Measurements from ENCODE around the gene MAPK8IP1. TPM values are rescaled to one million over a fixed set of nuclear protein-coding genes. Genes with fewer than 3 reads are reported as not detected.

Gene MAPK8IP1
- total RNA-seq, 2 experiments from 2014 or later = 0.56 to 0.64 TPM

- no peak for DNase-seq
- peaks cover 3% of the 10 kb centered on the region for H3K36me3 Mint-ChIP-seq (ENCODE audit: low read depth)
- H3K27me3 Mint-ChIP-seq = no peaks in the 10 kb centered on the region
- H3K27ac Mint-ChIP-seq = no peak overlapping the region
- H3K4me3 Mint-ChIP-seq = no peak overlapping the region
- H3K9me3 Mint-ChIP-seq = no peaks in the 10 kb centered on the region
- peaks cover 23% of the 10 kb centered on the region for H3K4me1 Mint-ChIP-seq
- POLR2A ChIA-PET = no interaction called here
- CTCF ChIA-PET = no interaction called here
Measured at GRCh38 chr11:45852018-45852711, 33.3 kb upstream of the MAPK8IP1 start.

DNA sequence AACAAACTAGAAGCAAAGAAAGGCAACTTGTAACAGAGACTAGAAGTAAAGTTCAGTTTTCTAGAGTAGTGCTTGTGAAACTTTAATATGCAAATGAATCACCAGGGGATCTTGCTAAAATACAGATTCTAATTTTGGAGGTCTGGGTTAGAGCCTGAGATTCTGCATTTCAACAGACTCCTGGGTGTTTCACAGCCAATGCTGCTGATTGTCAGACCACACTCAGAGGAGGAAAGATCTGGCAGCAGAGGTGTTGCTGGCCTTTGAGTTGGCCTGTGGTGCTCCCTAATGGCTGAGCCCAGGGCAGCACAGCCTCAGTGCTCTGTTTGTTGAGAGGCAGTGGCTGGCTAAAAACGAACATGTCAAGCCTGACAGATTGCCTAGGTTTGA, 32.7 kb upstream of the MAPK8IP1 start:
- ChIA-PET CTCF (no interaction called here), POLR2A (no interaction called here)
- H3K27ac Mint-ChIP-seq = no peak overlapping the region
- H3K4me3 Mint-ChIP-seq = no peak overlapping the region
- no peaks in the 10 kb centered on the region for H3K27me3 Mint-ChIP-seq
- no peak for DNase-seq
- H3K36me3 Mint-ChIP-seq (ENCODE audit: low read depth) = peaks cover 3% of the 10 kb centered on the region
- H3K9me3 Mint-ChIP-seq = no peaks in the 10 kb centered on the region
- peaks cover 23% of the 10 kb centered on the region for H3K4me1 Mint-ChIP-seq

DNA sequence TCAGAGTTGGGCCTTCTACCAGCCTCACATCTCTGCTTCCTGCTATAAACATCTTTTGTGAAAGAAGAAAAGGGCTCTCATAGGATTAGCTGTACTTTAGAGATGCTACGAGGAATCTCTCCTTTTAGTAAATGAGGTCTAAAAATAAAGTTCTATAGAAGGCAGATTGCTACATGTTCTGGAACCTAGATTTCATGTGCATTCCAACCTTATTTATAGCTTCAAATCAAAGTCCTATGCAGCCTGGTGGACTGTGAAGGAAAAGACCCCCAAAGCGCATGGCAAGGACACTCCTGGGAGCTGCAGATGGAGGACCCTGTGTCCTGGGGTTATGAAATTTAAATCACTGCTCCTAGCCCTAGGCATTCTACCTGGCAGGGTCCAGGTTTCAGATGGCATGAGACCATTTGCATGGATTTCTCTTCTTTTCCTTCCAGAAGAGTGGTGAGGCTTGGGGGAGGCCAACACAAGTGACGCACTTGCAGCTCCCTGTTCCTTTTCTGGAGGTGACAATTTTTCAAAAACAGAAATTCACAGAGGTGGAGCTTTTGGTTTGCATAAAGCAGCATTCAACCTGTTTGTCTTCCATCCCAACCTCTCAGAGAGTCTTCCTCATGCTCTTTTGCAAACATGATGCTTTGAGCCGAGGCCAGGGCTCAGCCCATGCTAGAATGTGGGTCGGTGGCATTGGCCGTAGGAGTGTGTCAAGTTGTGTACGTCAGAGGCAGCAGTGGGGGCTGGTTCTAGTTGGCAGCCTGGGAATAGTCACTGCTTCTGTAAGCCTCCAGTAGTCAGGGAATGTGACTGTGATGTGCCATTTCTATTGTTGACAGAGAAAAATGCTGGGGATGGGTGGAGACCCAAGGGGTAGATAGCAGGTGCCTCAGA, 31.9 kb upstream of the MAPK8IP1 start:
- peak overlapping the region; percentile 37 for H3K27ac Mint-ChIP-seq
- H3K36me3 Mint-ChIP-seq (ENCODE audit: low read depth) = peaks cover 6% of the 10 kb centered on the region
- ChIA-PET CTCF (no interaction called here), POLR2A (no interaction called here)
- DNase-seq = no peak
- no peaks in the 10 kb centered on the region for H3K9me3 Mint-ChIP-seq
- no peak overlapping the region for H3K4me3 Mint-ChIP-seq
- peaks cover 16% of the 10 kb centered on the region for H3K4me1 Mint-ChIP-seq
- H3K27me3 Mint-ChIP-seq = no peaks in the 10 kb centered on the region

- CTCF ChIA-PET = no interaction called here
- H3K27me3 Mint-ChIP-seq = no peaks in the 10 kb centered on the region
- DNase-seq = no peak
- peaks cover 8% of the 10 kb centered on the region for H3K36me3 Mint-ChIP-seq (ENCODE audit: low read depth)
- no peak overlapping the region for H3K4me3 Mint-ChIP-seq
- H3K9me3 Mint-ChIP-seq = no peaks in the 10 kb centered on the region
- H3K4me1 Mint-ChIP-seq = peaks cover 5% of the 10 kb centered on the region
- no peak overlapping the region for H3K27ac Mint-ChIP-seq
- POLR2A ChIA-PET = no interaction called here
Measured at GRCh38 chr11:45855308-45855707, 30.1 kb upstream of the MAPK8IP1 start.

DNA sequence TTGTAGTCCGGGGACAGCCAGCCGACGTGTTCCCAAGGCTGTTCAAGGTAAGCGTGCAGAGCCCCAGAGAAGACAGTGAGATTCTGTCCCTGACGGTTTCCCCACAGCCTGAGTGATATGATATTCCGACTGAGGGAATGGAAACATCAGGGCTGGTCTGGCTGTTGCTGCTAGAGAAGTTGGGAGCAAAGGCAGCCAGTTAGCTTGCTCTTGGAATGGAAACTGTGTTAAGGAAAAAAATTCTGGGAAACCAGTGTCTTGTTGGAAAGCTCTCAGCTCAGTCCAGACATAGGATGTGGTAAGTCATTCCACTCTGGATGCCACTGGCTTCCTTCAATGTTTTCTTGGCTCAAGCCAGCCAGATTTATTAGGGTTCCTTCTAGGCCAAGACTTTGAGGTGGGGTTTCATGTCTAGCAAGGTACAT, 29.4 kb upstream of the MAPK8IP1 start:
- CTCF ChIA-PET = no interaction called here
- no peak for DNase-seq
- H3K27ac Mint-ChIP-seq = no peak overlapping the region
- H3K27me3 Mint-ChIP-seq = no peaks in the 10 kb centered on the region
- POLR2A ChIA-PET = interaction anchor here (0.6 kb wide), 1 partner anchor 62 kb away, joined by 3 read pairs; the partner anchor contains the start of gene PEX16
- peaks cover under 1% of the 10 kb centered on the region for H3K4me1 Mint-ChIP-seq
- no peak overlapping the region for H3K4me3 Mint-ChIP-seq
- H3K36me3 Mint-ChIP-seq (ENCODE audit: low read depth) = peaks cover 10% of the 10 kb centered on the region
- no peaks in the 10 kb centered on the region for H3K9me3 Mint-ChIP-seq

DNA sequence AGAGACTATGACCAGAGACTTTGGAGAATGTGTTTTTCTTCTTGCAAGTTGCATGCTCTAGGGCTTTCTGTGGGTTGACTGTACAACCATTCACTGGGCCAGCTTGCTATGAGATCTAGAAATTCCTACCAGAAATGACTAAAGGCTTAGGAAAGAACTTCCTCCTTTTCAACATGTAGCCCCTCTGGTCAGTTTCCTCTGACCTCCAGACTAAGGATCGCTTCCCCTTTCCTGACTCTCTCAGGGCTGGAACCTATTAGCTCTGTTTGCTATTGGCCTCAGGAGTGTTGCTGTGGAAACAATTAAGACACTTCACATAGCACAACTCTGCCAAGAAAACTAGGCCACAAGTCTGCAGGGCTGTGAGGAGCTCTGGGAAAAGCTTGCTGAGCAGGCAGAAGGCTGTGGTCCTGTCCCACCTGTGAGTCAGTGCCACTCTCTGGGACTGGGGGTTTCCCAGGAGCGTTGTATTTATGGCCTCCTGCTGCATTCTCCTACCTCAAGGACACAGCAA, 27.4 kb upstream of the MAPK8IP1 start:
- Mint-ChIP-seq H3K27me3 (no peaks in the 10 kb centered on the region), H3K27ac (no peak overlapping the region), H3K4me1 (no peaks in the 10 kb centered on the region), H3K4me3 (no peak overlapping the region), H3K36me3 (ENCODE audit: low read depth) (peaks cover 25% of the 10 kb centered on the region), H3K9me3 (no peaks in the 10 kb centered on the region)
- ChIA-PET POLR2A (no interaction called here), CTCF (interaction anchor here (0.9 to 2.3 kb wide), 3 partner anchors 11 to 16 kb away, joined by 3 to 8 read pairs (median 4); partner anchors contain the start of gene CRY2)
- DNase-seq = no peak

GRCh38 chr11:45858751-45859398, 26.6 kb upstream of the MAPK8IP1 start:
- Mint-ChIP-seq H3K4me3 (no peak overlapping the region), H3K27me3 (no peaks in the 10 kb centered on the region), H3K9me3 (no peaks in the 10 kb centered on the region), H3K27ac (no peak overlapping the region), H3K36me3 (ENCODE audit: low read depth) (peaks cover 27% of the 10 kb centered on the region), H3K4me1 (no peaks in the 10 kb centered on the region)
- CTCF ChIA-PET = interaction anchor here (0.9 to 2.3 kb wide), 2 partner anchors 12 to 15 kb away, joined by 3 to 8 read pairs; partner anchors contain the start of gene CRY2
- no peak for DNase-seq
- POLR2A ChIA-PET = no interaction called here

- ChIA-PET CTCF (interaction anchor here (0.6 to 2.3 kb wide), 3 partner anchors 12 to 88 kb away, joined by 3 to 10 read pairs (median 8); partner anchors contain the start of gene CRY2), POLR2A (no interaction called here)
- Mint-ChIP-seq H3K9me3 (no peaks in the 10 kb centered on the region), H3K4me3 (no peak overlapping the region), H3K27me3 (no peaks in the 10 kb centered on the region), H3K27ac (no peak overlapping the region), H3K4me1 (no peaks in the 10 kb centered on the region), H3K36me3 (ENCODE audit: low read depth) (peaks cover 27% of the 10 kb centered on the region)
- DNase-seq = no peak
Measured at GRCh38 chr11:45859661-45860140, 25.8 kb upstream of the MAPK8IP1 start.

DNA sequence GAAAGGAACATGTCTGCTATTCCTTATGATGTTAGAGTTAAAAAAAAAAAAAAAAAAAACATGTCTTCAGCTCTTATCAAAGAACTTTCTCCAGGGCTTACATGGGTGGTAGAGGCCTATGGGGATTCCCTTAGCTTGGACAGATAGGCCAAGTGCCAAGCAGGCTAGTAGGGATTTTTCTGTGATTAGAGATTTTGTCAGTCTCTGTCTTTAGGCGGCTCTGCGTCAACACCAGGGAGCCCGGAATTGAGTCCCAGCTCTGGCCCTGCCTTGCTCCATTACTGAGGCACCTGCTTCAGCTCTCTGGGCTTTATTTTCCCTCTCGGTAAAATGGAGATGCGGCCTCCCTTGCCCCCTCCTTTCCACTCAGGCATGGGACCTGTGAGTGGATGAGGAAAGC, 25.1 kb upstream of the MAPK8IP1 start:
- Mint-ChIP-seq H3K27ac (no peak overlapping the region), H3K9me3 (no peaks in the 10 kb centered on the region), H3K36me3 (ENCODE audit: low read depth) (peaks cover 30% of the 10 kb centered on the region), H3K27me3 (no peaks in the 10 kb centered on the region), H3K4me1 (no peaks in the 10 kb centered on the region), H3K4me3 (no peak overlapping the region)
- DNase-seq = no peak
- CTCF ChIA-PET = interaction anchor here (0.6 to 2.2 kb wide), 4 partner anchors 10 to 1240 kb away, joined by 3 to 10 read pairs (median 4); no protein-coding TSS in a partner anchor
- POLR2A ChIA-PET = no interaction called here

DNA sequence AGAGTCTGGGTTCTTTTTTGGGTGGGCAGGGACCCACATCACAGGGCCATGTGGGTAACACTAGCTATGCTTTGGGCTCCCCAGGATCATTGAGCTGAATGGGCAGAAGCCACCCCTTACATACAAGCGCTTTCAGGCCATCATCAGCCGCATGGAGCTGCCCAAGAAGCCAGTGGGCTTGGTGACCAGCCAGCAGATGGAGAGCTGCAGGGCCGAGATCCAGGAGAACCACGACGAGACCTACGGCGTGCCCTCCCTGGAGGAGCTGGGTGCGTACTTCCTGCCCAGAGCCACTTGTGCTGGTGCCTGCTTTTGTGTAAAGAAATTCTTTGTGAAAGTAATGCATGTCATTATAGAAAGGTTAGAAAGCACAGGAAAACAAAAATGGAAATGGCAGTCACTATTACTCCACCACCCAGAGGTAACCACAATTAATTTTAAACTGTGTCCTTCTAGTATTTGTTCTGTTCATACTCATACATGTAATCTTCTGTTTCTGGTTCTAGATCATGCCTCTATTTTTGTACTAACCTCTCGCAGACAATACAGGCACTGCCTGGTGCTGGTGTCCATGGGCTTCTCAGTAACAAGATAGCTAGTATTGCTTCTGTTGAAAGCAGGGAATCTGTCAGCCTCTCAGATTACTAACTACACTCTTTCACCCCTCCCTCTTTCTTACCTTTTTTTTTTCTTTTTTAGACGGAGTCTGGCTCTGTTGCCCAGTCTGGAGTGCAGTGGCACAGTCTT, 24.5 kb upstream of the MAPK8IP1 start:
- Mint-ChIP-seq H3K9me3 (no peaks in the 10 kb centered on the region), H3K27ac (no peak overlapping the region), H3K4me3 (no peak overlapping the region), H3K4me1 (no peaks in the 10 kb centered on the region), H3K27me3 (no peaks in the 10 kb centered on the region), H3K36me3 (ENCODE audit: low read depth) (peaks cover 30% of the 10 kb centered on the region)
- POLR2A ChIA-PET = no interaction called here
- DNase-seq = no peak
- CTCF ChIA-PET = interaction anchor here (0.6 to 2.2 kb wide), 6 partner anchors 10 to 1241 kb away, joined by 3 to 10 read pairs (median 4); no protein-coding TSS in a partner anchor

GRCh38 chr11:45864041-45864440, 21.4 kb upstream of the MAPK8IP1 start:
- Mint-ChIP-seq H3K36me3 (ENCODE audit: low read depth) (peaks cover 38% of the 10 kb centered on the region), H3K4me1 (no peaks in the 10 kb centered on the region), H3K4me3 (no peak overlapping the region), H3K9me3 (no peaks in the 10 kb centered on the region), H3K27me3 (no peaks in the 10 kb centered on the region), H3K27ac (no peak overlapping the region)
- DNase-seq = no peak
- ChIA-PET POLR2A (no interaction called here), CTCF (interaction anchor here (0.8 to 1.7 kb wide), 2 partner anchors 8 to 14 kb away, joined by 3 to 6 read pairs; no protein-coding TSS in a partner anchor)

DNA sequence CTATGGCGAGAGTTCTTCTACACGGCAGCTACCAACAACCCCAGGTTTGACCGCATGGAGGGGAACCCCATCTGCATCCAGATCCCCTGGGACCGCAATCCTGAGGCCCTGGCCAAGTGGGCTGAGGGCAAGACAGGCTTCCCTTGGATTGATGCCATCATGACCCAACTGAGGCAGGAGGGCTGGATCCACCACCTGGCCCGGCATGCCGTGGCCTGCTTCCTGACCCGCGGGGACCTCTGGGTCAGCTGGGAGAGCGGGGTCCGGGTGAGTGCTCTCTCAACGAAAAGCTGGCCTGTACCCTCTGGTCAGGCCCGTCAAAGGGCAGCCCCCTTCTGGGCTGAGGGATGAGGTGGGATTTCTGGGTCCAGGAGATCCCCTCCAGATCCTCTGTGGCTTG, 15.9 kb upstream of the MAPK8IP1 start:
- H3K36me3 Mint-ChIP-seq (ENCODE audit: low read depth) = peaks cover 44% of the 10 kb centered on the region
- H3K4me1 Mint-ChIP-seq = no peaks in the 10 kb centered on the region
- H3K27ac Mint-ChIP-seq = no peak overlapping the region
- no peaks in the 10 kb centered on the region for H3K9me3 Mint-ChIP-seq
- POLR2A ChIA-PET = no interaction called here
- CTCF ChIA-PET = no interaction called here
- no peaks in the 10 kb centered on the region for H3K27me3 Mint-ChIP-seq
- no peak overlapping the region for H3K4me3 Mint-ChIP-seq
- DNase-seq = no peak

All from activated CD4-positive, alpha-beta T cell treated with anti-CD3 and anti-CD28 coated beads, Interleukin-2, amount 10 ng/mL, durations not matched to agents 7 days and 5 days (primary cell).